CD4-positive, alpha-beta T cell treated with Interleukin-15 for 4 hours (primary cell): Measurements from ENCODE around the gene LBHD1.

Experiments
- DNase-seq: peaks from one replicate; pipeline ENCODE4 v3.0.0-alpha.2; 2020; ENCODE audit warnings: low spot score

Gene LBHD1

GRCh38 chr11:62615521-62615920 lies 56.5 kb downstream of the LBHD1 start:
- DNase-seq = no peak

- DNase-seq = peak; percentile 42
Observed at GRCh38 chr11:62614275-62614674, 57.8 kb downstream of the LBHD1 start.

GRCh38 chr11:62613291-62613778 lies 58.7 kb downstream of the LBHD1 start:
- DNase-seq = no peak
